WTC11 (cell line): ENCODE measurements around the gene SOSTDC1. TPM values are rescaled to one million over a fixed set of nuclear protein-coding genes. Genes with fewer than 3 reads are reported as not detected.

ENCODE experiments used
- ATAC-seq: fragments of 200-7000 bp; cut with Tn5 transposase; 2 replicates; pipeline ENCODE4 v1.10.0; 2021; ENCODE audit warnings: mild to moderate bottlenecking, moderate library complexity
- CTCF ChIA-PET: fragments of 300-600 bp; sonication (Branson Sonifier 250); formaldehyde crosslinking; loops from one replicate; lab custom pipeline; 2021; ENCODE audit warnings: antibody characterized with exemption; lab: Charles Lee
- POLR2A ChIA-PET: fragments of 350-600 bp; sonication (Branson Sonifier 250); formaldehyde crosslinking; loops from one replicate; lab custom pipeline; 2021; ENCODE audit warnings: antibody characterized with exemption; lab: Charles Lee
- DNase-seq: peaks from one replicate; pipeline ENCODE4 v3.0.0; 2021; ENCODE audit warnings: low spot score
- H3K27ac Mint-ChIP-seq: 2 replicates; pipeline ENCODE4 v1.8.0; 2021; ENCODE audit warnings: mixed read lengths
- H3K27me3 Mint-ChIP-seq: 2 replicates; pipeline ENCODE4 v1.8.0; 2021; ENCODE audit warnings: low read depth, mild to moderate bottlenecking, moderate library complexity, mixed read lengths
- H3K36me3 Mint-ChIP-seq: 2 replicates; pipeline ENCODE4 v1.8.0; 2021; ENCODE audit warnings: mixed read lengths
- H3K4me1 Mint-ChIP-seq: 2 replicates; pipeline ENCODE4 v1.8.0; 2022; ENCODE audit warnings: mixed read lengths
- H3K4me3 Mint-ChIP-seq: 2 replicates; pipeline ENCODE4 v1.8.0; 2021; ENCODE audit warnings: mild to moderate bottlenecking, moderate library complexity, mixed read lengths
- H3K9me3 Mint-ChIP-seq: 2 replicates; pipeline ENCODE4 v1.8.0; 2021; ENCODE audit warnings: mixed read lengths
- AR ChIP-seq: fragments of 250-450 bp; sonication (Bioruptor Pico); IDR thresholded peaks from 2 replicates; pipeline ENCODE4 v1.9.0; 2021; ENCODE audit warnings: mild to moderate bottlenecking
- E2F1 ChIP-seq: sonication (generic); formaldehyde crosslinking; IDR thresholded peaks from 2 replicates; pipeline ENCODE4 v1.8.0; 2022; ENCODE audit warnings: mild to moderate bottlenecking, missing genetic modification reagents
- ESRRA ChIP-seq: sonication (generic); formaldehyde crosslinking; IDR thresholded peaks from 2 replicates; pipeline ENCODE4 v1.8.1; 2022; ENCODE audit warnings: mild to moderate bottlenecking, missing genetic modification reagents, borderline replicate concordance
- FOXK1 ChIP-seq: sonication (generic); formaldehyde crosslinking; IDR thresholded peaks from 2 replicates; pipeline ENCODE4 v1.8.0; 2022; ENCODE audit warnings: mild to moderate bottlenecking, moderate library complexity, missing genetic modification reagents
- GABPB1 ChIP-seq: sonication (generic); formaldehyde crosslinking; IDR thresholded peaks from 2 replicates; pipeline ENCODE4 v1.8.1; 2023; ENCODE audit warnings: mild to moderate bottlenecking, missing genetic modification reagents
- GRHL2 ChIP-seq: fragments of 250-450 bp; sonication (Bioruptor Pico); IDR thresholded peaks from 2 replicates; pipeline ENCODE4 v1.8.0; 2022; ENCODE audit warnings: mild to moderate bottlenecking, moderate library complexity; ENCODE audit not compliant: insufficient replicate concordance, severe bottlenecking
- HMGXB4 ChIP-seq: sonication (generic); formaldehyde crosslinking; IDR thresholded peaks from 2 replicates; pipeline ENCODE4 v1.8.1; 2023; ENCODE audit warnings: mild to moderate bottlenecking, moderate library complexity, missing genetic modification reagents
- NR1H2 ChIP-seq: sonication (generic); formaldehyde crosslinking; IDR thresholded peaks from 2 replicates; pipeline ENCODE4 v1.9.0; 2021; ENCODE audit warnings: mild to moderate bottlenecking, moderate library complexity, missing genetic modification reagents
- TCF7 ChIP-seq: sonication (generic); formaldehyde crosslinking; IDR thresholded peaks from 2 replicates; pipeline ENCODE4 v1.8.0; 2022; ENCODE audit warnings: mild to moderate bottlenecking, low read depth, missing genetic modification reagents, moderate library complexity
- TEAD1 ChIP-seq: sonication (generic); formaldehyde crosslinking; IDR thresholded peaks from 2 replicates; pipeline ENCODE4 v1.8.0; 2022; ENCODE audit warnings: mild to moderate bottlenecking, missing genetic modification reagents
- USF2 ChIP-seq: sonication (generic); formaldehyde crosslinking; IDR thresholded peaks from 2 replicates; pipeline ENCODE4 v1.8.1; 2023; ENCODE audit warnings: mild to moderate bottlenecking, missing genetic modification reagents, moderate library complexity
- ZBTB43 ChIP-seq: sonication (generic); formaldehyde crosslinking; IDR thresholded peaks from 2 replicates; pipeline ENCODE4 v1.8.1; 2023; ENCODE audit warnings: mild to moderate bottlenecking, missing genetic modification reagents
- ZNF121 ChIP-seq: sonication (generic); formaldehyde crosslinking; IDR thresholded peaks from 2 replicates; pipeline ENCODE4 v1.8.0; 2023; ENCODE audit warnings: missing genetic modification reagents
- ZNF532 ChIP-seq: fragments of 250-450 bp; sonication (Bioruptor Pico); IDR thresholded peaks from 2 replicates; pipeline ENCODE4 v1.9.0; 2021; ENCODE audit warnings: mild to moderate bottlenecking, borderline replicate concordance
- total RNA-seq: library from RNA; stranded (reverse); gene quantifications from 3 replicates; pipeline ENCODE4 v1.2.3, GENCODE V29; 2021

The SOSTDC1 gene
- total RNA-seq, 1 experiment from 2014 or later, result 0.15 TPM

GRCh38 chr7:16502303-16502702 lies 36.8 kb upstream of the SOSTDC1 start (continued):
- TF ChIP-seq HMGXB4 (no peak), TEAD1 (no peak)

GRCh38 chr7:16498122-16498521 lies 32.6 kb upstream of the SOSTDC1 start:
- no peaks in the 10 kb centered on the region for H3K36me3 Mint-ChIP-seq
- ATAC-seq (no peak), DNase-seq (no peak)
- H3K9me3 Mint-ChIP-seq, result no peaks in the 10 kb centered on the region
- ChIA-PET POLR2A (no interaction called here), CTCF (interaction anchor here (1.6 kb wide), 1 partner anchor 67 kb away, joined by 4 read pairs; no protein-coding TSS in a partner anchor)
- no peak overlapping the region for H3K27ac Mint-ChIP-seq
- no peak overlapping the region for H3K4me3 Mint-ChIP-seq
- TF ChIP-seq E2F1 (CRISPR knock-in tag) (no peak), AR (CRISPR knock-in tag) (no peak), FOXK1 (CRISPR knock-in tag) (no peak), GRHL2 (CRISPR knock-in tag) (no peak), ZNF532 (no peak), ESRRA (no peak), TCF7 (CRISPR knock-in tag) (no peak), NR1H2 (CRISPR knock-in tag) (no peak), GABPB1 (CRISPR knock-in tag) (no peak), USF2 (CRISPR knock-in tag) (no peak), ZNF121 (CRISPR knock-in tag) (no peak), ZBTB43 (CRISPR knock-in tag) (no peak)
- no peaks in the 10 kb centered on the region for H3K4me1 Mint-ChIP-seq
- no peaks in the 10 kb centered on the region for H3K27me3 Mint-ChIP-seq
